Stimulated activated CD8-positive, alpha-beta memory T cell treated with anti-CD3 and anti-CD28 coated beads, Interleukin-2, amount 100 ng/mL, for 48 hours (primary cell): ENCODE data around the gene SWI5.
A peak's percentile ranks its signal among the peaks of the same experiment; 100 is the strongest.
"Not testable (repeated sequence)": the region's sequence is repeated elsewhere in the genome, so short reads cannot be mapped to it uniquely, and the experiment has no call there.

ENCODE experiments used
- DNase-seq, 2 donors: peaks; one replicate each; pipeline ENCODE4 v3.0.0-alpha.2; 2020; ENCODE audit warnings: low read depth in 2 of 2

Gene SWI5

GRCh38 chr9:128276008-128276573 lies at the start of gene SWI5:
Gene SWI5, plus strand, starts transcription at chr9:128276276.
- DNase-seq, result peak; percentile 100

- no peak for DNase-seq
Observed at GRCh38 chr9:128226412-128226801, 49.7 kb upstream of the SWI5 start.

GRCh38 chr9:128230897-128231296 lies 45.2 kb upstream of the SWI5 start:
- DNase-seq, result not testable (repeated sequence)

- no peak for DNase-seq
Observed at GRCh38 chr9:128231638-128232527, 44.2 kb upstream of the SWI5 start.

GRCh38 chr9:128232528-128233428 lies 43.3 kb upstream of the SWI5 start:
- no peak for DNase-seq

- no peak for DNase-seq
Observed at GRCh38 chr9:128233817-128234406, 42.2 kb upstream of the SWI5 start.

- no peak for DNase-seq
Observed at GRCh38 chr9:128242124-128242523, 34.0 kb upstream of the SWI5 start.

- no peak for DNase-seq
Observed at GRCh38 chr9:128242828-128243214, 33.3 kb upstream of the SWI5 start.

GRCh38 chr9:128243215-128244018 lies 32.7 kb upstream of the SWI5 start:
- no peak for DNase-seq

GRCh38 chr9:128244091-128244836 lies 31.8 kb upstream of the SWI5 start:
- DNase-seq, result no peak

- DNase-seq, result no peak
Observed at GRCh38 chr9:128244837-128245231, 31.2 kb upstream of the SWI5 start.

- DNase-seq, result no peak
Observed at GRCh38 chr9:128245421-128246151, 30.5 kb upstream of the SWI5 start.

GRCh38 chr9:128246471-128246870 lies 29.6 kb upstream of the SWI5 start:
- no peak for DNase-seq

GRCh38 chr9:128247226-128247803 lies 28.8 kb upstream of the SWI5 start:
- no peak for DNase-seq

- no peak for DNase-seq
Observed at GRCh38 chr9:128249558-128249907, 26.5 kb upstream of the SWI5 start.

GRCh38 chr9:128249908-128250838 lies 25.9 kb upstream of the SWI5 start:
- DNase-seq, result peak; percentile 98 to 100

- DNase-seq, result no peak
Observed at GRCh38 chr9:128250839-128251731, 25.0 kb upstream of the SWI5 start.
